HG02884 (cell line): Measurements from ENCODE around the gene SULT1A3.
A peak's percentile ranks its signal among the peaks of the same experiment; 100 is the strongest.
"Not testable (repeated sequence)": the region's sequence is repeated elsewhere in the genome, so short reads cannot be mapped to it uniquely, and the experiment has no call there.

Experiments
- ATAC-seq: cut with Tn5 transposase; IDR thresholded peaks from one replicate; pipeline ENCODE4 v1.9.1; 2021; ENCODE audit warnings: mild to moderate bottlenecking, moderate library complexity; ENCODE audit not compliant: unreplicated experiment

The SULT1A3 gene

DNA sequence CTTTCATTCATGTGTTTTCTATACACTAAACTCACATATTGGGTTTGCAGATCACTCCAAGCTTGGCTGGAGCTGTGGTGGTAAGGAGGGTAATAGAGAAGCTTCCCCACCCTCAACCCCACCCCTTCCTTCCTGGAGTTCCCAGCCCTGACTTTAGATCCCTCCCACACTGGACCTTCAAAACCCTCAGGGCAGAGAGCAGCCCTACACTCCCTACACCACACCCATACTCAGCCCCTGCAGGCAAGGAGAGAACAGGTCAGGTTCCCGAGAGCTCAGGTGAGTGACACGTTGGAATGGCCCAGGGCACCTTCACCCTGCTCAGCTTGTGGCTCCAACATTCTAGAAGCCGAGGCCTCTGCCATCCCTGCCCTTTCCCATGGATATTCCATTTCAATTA lies at the start of gene SULT1A3:
Gene SULT1A3, plus strand, starts transcription at position 207 of the 400 bp plus-strand sequence. CDS start 1,474 bp downstream, outside the sequence.
- not testable (repeated sequence) for ATAC-seq

DNA sequence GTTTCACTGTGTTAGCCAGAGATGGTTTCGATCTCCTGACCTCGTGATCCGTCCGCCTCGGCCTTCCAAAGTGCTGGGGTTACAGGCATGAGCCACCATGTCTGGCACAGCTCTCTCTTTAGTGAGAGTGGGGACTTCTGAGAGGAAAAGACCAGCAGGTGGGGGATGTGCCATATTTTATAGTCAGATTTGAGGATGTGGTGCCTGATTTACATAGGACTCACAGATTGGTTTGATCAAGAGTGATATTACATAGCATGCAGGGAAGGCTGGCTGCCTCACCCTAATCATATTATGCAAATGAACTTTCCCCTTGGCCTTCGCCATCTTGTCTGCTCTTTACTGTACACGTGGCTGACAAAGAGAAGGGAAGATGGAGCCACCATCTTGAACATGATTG lies 48.0 kb upstream of the SULT1A3 start:
- no peak for ATAC-seq

DNA sequence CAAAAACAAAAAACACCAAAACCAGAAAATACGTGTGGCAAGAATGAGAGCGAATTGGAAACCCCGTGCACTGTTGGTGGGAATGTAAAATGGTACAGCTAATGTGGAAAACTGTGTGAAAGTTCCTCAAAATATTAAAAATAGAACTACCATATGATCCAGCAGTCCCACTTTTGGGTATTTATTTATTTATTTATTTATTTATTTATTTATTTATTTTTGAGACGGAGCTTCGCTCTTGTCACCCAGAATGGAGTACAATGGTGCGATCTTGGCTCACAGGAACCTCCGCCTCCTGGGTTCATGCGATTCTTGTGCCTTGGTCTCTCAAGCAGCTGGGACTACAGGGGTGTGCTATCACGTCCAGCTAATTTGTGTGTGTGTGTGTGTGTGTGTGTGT lies 46.5 kb upstream of the SULT1A3 start:
- ATAC-seq = no peak

DNA sequence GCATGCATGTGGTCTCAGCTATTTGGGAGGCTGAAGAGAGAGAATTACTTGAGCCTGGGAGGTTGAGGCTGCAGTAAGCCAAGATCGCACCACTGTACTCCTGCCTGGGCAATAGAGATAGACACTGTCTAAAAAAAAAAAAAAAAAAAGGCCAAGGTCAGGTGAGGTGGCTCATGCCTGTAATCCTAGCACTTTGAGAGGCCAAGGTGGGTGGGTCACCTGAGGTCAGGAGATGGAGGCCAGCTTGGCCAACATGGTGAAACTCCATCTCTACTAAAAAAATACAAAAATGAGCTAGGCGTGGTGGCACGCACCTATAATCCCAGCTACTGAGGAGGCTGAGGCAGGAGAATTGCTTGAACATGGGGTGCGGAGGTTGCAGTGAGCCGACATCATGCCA lies 43.9 kb upstream of the SULT1A3 start:
- ATAC-seq = no peak

DNA sequence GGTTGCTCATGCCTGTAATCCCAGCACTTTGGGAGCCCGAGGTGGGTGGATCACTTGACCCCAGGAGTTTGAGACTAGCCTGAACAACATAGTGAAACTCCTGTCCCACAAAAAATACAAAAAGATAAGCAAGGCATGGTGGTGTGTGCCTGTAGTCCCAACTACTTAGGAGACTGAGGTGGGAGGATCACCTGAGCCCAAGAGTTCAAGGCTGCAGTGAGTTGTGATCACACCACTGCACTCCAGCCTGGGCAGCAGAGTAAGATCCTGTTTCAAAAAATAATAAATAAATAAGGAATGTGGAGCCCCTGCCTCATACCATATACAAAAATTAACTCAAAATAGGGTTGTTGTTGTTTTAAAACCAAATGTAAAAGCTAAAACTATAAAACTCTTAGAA lies 41.8 kb upstream of the SULT1A3 start:
- ATAC-seq = no peak

DNA sequence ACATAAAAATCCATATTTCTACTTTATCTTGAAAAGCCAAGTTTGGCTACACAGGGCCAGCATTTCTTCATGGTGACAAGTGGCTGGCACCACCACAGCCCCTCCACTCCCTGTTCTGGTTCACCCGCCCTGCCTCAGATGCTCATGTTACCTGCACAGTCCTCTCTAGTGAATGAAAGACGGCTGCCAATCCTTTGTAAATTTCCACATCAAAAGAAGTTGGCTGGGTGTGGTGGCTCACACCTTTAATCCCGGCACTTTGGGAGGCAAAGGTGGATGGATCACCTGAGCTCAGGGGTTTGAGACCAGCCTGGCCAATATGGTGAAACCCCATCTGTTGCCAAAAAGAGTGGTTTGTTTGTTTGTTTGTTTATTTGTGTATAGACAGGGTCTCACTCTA lies 35.5 kb upstream of the SULT1A3 start:
- no peak for ATAC-seq

DNA sequence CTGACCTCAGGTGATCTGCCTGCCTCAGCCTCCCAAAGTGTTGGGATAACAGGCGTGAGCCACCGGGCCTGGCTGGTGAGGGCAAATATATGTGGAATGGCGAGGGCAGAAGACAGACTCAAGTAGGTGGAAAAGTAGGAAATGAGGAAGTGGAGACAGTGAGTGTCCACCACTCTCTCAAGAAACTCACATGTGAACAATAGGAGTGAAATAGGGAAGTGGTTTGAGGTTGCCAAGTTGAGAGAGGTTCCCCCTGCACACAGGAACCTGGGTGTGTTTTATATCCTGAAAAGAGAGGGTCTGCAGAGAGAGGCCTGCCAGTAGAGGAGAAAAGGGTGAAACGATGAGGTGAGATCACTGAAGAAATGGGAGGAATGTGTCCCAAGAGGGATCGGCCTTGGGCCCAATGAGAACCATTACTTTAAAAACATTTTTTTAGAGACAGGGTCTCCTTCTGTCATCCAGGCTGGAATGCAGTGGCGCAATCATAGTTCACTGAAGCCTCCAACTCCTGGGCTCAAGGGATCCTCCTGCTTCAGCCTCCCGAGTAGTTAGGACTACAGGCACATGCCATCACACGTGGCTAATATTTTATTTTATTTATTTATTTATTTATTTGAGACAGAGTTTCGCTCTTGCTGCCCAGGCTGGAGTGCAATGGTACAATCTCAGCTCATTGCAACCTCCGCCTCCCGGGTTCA lies 32.7 kb upstream of the SULT1A3 start:
- no peak for ATAC-seq

DNA sequence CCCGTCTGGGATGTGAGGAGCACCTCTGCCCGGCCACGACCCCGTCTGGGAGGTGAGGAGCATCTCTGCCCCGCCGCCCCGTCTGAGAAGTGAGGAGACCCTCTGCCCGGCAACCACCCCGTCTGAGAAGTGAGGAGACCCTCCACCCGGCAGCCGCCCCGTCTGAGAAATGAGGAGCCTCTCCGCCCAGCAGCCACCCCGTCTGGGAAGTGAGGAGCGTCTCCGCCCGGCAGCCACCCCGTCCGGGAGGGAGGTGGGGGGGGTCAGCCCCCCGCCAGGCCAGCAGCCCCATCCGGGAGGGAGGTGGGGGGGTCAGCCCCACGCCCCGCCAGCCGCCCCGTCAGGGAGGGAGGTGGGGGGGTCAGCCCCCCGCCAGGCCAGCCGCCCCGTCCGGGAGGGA lies 30.3 kb upstream of the SULT1A3 start:
- not testable (repeated sequence) for ATAC-seq

DNA sequence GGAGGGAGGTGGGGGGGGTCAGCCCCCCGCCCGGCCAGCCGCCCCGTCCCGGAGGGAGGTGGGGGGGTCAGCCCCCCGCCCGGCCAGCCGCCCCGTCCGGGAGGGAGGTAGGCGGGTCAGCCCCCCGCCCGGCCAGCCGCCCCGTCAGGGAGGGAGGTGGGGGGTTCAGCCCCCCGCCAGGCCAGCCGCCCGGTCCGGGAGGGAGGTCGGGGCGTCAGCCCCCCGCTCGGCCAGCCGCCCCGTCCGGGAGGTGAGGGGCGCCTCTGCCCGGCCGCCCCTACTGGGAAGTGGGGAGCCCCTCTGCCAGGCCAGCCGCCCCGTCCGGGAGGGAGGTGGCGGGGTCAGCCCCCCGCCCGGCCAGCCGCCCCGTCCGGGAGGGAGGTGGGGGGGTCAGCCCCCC lies 29.6 kb upstream of the SULT1A3 start:
- ATAC-seq = not testable (repeated sequence)

DNA sequence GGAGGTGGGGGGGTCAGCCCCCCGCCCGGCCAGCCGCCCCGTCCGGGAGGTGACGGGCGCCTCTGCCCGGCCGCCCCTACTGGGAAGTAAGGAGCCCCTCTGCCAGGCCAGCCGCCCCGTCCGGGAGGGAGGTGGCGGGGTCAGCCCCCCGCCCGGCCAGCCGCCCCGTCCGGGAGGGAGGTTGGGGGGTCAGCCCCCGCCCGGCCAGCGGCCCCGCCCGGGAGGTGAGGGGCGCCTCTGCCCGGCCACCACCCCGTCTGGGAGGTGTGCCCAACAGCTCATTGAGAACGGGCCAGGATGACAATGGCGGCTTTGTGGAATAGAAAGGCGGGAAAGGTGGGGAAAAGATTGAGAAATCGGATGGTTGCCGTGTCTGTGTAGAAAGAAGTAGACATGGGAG lies 28.9 kb upstream of the SULT1A3 start:
- ATAC-seq = not testable (repeated sequence)

DNA sequence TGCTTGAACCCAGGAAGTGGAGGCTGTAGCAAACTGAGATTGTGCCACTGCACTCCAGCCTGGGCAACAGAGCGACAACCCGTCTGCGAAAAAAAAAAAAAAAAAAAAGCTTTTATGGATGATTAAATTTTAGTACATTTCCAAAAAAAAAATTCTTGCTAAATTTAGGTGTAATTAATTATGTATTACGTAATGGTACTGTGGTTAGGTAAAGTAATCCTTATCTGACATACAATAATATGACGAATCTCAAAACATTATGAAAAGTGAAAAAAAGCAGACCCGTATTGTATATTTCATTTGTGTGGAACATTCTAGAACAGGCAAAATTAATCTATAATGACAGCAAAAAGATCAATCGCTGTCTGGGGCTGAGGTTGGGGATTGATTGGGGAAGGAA lies 26.0 kb upstream of the SULT1A3 start:
- no peak for ATAC-seq

DNA sequence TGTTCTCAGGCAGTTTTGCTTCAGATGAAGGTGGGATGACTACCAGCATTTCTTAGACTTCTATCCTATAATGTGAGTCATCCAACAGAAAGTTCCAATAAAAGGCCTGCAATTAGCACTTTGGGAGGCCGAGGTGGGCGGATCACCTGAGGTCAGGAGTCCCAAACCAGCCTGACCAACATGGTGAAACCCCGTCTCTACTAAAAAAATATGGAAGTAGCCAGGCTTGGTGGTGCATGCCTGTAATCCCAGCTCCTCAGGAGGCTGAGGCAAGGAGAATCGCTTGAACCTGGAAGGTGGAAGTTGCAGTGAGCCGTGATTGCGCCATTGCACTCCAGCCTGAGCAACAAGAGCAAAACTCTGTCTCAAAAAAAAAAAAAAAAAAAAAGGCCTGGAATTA lies 22.2 kb upstream of the SULT1A3 start:
- not testable (repeated sequence) for ATAC-seq

DNA sequence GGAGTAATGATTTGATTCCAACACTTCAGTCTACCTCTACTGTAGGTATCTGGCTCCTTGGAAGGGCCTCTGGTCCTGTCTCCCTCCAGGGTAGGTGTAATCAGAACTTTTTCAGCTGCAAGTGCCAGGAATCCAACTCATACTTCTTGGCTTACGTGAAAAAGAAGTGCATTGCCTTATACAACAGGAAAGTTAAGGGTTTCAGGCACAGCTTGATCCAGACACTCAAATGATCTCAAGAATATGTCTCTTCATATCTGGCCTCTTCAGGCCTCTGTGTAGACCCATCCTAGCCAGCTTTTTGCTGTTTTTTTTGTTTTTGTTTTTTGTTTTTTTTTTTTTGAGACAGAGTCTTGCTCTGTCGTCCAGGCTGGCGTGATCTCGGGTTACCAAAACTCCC lies 19.9 kb upstream of the SULT1A3 start:
- no peak for ATAC-seq

DNA sequence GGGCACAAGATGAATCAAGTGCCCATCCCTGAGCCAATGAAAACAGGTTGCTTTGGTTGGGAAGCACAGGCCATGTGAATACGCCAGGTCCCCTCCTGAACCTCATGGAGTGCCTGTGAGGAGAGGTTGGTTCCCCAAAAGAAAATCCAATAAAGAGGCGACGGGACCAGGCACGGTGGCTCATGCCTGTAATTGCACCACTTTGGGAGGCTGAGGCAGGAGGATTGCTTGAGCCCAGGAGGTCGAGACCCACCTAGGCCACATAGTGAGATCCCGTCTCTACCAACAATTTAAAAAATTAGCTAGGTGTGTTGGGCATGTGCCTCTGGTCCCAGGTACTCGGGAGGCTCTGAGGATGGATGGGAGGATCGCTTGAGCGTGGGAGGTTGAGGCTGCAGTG lies 19.1 kb upstream of the SULT1A3 start:
- no peak for ATAC-seq

DNA sequence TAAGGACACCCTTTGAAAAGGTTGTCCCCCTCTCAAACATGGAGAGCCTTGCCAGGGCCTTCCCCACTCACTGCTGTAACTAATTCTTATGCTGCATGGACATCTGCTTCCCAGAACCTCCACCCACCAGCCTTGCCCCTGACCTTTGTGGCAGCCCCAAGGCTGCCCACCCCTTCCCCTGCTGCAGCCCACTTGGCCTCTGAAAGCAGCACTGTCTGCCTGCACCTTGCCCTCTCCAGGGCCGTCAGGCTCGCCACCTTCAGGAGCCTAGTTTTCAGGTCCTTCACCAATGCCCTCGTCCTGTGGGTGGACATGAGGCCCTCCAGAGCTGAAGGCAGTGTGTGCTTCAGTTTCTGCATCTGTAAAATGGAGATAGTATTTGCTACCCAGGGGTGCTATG lies 18.3 kb upstream of the SULT1A3 start:
- no peak for ATAC-seq

DNA sequence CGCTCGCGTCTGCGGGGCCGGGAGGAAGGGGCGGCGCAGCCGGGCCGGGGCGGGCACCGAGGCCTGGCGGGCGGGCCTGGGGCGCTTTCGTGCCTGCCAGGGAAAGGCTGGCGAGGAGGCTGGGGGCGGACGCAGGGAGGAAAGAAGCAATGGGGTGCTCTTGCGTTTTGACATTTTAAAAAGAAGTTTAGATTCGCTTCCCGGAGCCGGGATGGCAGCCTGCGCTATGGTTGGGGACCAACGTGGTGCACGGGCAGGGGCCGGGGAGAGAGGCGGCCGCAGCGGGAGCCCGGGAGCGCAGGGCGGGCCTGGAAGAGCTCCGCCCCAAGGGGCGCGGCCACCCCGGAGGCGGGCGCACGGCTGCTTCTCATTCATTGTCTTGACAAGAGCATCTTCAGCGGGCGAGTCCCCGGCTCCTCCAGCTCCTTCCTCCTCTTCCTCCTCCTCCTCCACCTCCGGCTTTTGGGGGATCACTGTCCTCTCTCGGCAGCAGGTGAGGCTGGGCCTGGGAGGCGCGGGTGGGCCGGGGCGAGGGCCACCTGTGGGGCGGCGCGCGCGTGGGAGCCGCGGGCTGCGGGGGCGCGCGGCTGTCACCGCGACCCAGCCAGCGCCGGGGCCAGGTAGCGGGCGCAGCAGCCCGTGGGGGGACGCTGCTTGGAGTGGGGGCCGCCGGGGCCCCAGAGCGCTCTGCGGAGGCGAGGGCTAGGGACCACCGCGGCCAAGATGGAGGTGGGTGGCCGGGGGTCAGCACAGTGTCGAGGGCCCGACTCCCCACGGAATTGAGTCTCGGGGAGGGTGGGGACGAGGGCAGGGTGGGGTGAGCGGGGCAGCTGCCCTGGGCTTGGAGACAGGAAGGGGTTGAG lies 15.6 kb upstream of the SULT1A3 start, which contains the start of gene CORO1A:
Gene CORO1A, plus strand, starts transcription at position 370 of the 863 bp plus-strand sequence. CDS start 1,608 bp downstream, outside the sequence.
- ATAC-seq = peak; percentile 42

DNA sequence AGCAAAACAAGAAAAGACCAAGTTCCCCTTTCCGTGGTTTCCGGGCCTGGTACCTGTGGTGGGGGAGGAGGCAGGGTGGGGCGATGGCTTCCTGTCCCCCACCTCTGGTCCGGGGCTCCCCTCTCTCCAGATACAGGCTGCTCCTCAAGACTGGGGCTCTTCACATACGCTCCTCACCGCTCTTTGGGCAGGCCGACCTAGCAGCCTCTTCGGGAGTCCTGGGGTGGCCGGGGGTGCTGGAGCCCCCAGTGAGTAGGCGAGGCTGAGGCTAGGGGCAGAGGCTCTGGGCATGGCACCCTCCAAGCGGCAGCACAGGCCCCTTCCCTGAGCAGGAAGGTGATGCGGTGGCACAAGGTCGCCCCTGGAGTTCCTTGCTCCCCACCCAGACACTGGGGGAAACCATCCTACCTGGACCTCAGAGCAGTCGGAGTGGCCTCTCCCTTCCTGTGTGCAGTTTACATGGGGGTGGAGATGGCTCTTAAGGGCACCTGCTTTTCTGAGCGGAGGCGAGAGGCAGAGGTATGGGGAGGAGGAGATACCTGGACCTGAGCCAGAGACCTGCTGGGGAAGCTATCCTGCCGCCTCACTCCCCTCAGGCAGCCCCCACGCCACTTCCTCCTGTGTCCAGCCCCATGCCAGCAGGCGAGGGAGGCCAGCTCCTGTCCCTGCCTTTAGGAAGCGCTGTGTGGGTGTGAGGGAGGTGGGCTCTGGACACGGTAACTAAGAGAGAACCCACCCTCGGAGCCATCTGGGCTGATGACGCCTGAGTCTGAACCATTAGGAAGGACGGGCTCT lies 14.8 kb upstream of the SULT1A3 start:
- ATAC-seq = peak; percentile 23

DNA sequence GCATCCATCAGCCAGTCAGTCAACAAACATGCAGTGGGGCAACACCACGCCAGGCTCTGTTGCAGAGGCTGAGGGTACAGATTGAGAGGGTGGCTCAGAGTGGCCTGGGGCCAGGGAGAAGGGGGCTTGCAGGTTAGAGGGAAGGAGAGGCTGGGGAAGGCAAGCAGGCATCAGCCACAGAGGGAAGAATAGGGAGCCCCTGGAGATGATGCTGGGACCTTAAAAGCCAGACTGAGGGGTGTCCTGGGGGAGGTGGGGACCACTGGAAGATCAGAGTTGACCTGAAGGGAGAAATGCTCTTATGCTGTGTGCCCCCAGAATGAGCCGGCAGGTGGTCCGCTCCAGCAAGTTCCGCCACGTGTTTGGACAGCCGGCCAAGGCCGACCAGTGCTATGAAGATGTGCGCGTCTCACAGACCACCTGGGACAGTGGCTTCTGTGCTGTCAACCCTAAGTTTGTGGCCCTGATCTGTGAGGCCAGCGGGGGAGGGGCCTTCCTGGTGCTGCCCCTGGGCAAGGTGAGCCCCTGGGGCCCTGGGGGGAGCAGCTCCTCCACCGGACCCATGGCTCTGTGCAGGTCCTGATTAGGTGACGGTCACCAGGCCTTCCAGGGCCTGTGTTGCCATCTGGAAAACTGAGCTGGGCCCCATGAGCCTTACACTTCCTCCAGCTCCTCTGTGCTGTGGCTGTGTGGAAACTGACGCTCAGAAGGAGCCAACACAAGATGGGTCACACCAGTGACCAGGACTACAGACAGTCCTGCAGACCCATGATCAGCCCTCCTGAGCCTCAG lies 14.0 kb upstream of the SULT1A3 start:
- ATAC-seq = no peak

DNA sequence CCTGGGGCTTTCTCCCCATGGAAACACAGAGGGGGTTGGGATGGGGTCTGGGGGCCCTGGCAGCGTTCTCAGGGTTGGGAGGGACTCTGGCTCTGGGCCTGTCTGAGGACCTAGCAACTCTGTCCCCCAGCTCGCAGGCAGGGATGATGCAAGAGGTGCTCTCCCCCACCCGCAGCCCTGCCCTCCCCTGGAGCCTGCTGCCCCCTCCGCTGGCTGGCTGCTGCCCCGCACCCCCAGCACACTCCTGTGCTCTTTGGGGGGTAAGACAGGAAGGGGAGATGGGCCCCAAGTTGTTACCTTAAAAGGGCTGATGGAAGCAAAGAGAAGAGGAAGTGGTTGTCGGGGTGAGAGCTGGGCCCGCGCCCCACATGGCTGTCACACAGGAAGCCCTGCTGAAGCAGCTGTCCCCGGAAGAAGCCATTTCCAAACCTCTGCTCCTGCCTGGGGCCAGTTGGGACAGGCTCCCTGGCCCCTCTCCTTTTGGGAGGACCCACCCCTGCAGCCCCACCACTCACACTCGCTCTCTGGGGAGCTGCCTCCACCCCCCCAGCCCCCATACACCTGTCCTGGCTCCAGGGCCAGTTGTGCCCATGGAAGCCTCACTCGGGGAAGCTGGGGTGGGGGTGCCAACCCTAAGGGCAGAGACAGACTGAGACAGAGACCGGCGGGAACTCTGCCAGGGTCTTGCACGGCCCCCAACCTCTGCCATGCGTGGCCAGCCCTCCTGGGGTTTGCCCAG lies 13.2 kb upstream of the SULT1A3 start:
- ATAC-seq = no peak

DNA sequence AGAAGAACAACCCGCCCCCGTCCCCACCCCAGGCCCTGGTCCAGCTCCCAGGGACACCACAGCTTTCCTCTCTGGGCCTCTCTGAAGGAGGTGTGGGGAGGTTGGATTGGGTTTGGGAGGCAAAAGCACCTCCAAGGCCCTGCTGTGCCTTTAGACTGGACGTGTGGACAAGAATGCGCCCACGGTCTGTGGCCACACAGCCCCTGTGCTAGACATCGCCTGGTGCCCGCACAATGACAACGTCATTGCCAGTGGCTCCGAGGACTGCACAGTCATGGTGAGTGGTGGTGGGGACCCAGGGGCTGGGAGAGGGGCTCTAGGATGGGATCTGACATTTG lies 12.6 kb upstream of the SULT1A3 start:
- ATAC-seq = no peak
